CD8-positive, alpha-beta memory T cell (primary cell): ENCODE results near the gene MICB. TPM values are rescaled to one million over a fixed set of nuclear protein-coding genes. Genes with fewer than 3 reads are reported as not detected.

Experiments
- CTCF ChIA-PET: fragments of 350-600 bp; sonication (Branson Sonifier 250); formaldehyde crosslinking; loops from one replicate; lab custom pipeline; 2021; ENCODE audit warnings: antibody characterized with exemption; lab: Charles Lee
- POLR2A ChIA-PET: fragments of 350-600 bp; sonication (Branson Sonifier 250); formaldehyde crosslinking; loops from one replicate; lab custom pipeline; 2021; ENCODE audit warnings: antibody characterized with exemption; lab: Charles Lee
- DNase-seq, 5 donors: peaks; one replicate each; pipeline versions ENCODE4 v3.0.0 to v3.0.0-alpha.2; 2020 to 2022; ENCODE audit warnings: mixed read lengths in 1 of 5
- H3K27ac ChIP-seq: one replicate; pipeline ENCODE4 v1.7.0; 2013; ENCODE audit warnings: low read depth, mild to moderate bottlenecking, low read length, moderate library complexity
- H3K27me3 ChIP-seq: 2 replicates; pipeline ENCODE4 v1.7.0; 2013; ENCODE audit warnings: low read length, mild to moderate bottlenecking; ENCODE audit not compliant: insufficient read depth, poor library complexity, severe bottlenecking
- H3K36me3 ChIP-seq: 2 replicates; pipeline ENCODE4 v1.7.0; 2013; ENCODE audit warnings: mild to moderate bottlenecking, low read length, moderate library complexity; ENCODE audit not compliant: insufficient read depth
- H3K4me1 ChIP-seq: 2 replicates; pipeline ENCODE4 v1.7.0; 2013; ENCODE audit warnings: mild to moderate bottlenecking, low read length, moderate library complexity; ENCODE audit not compliant: insufficient read depth
- H3K4me3 ChIP-seq: 2 replicates; pipeline ENCODE4 v1.7.0; 2013; ENCODE audit warnings: mild to moderate bottlenecking, low read length
- H3K9me3 ChIP-seq: 2 replicates; pipeline ENCODE4 v1.7.0; 2013; ENCODE audit warnings: mild to moderate bottlenecking, low read length
- H3K27ac Mint-ChIP-seq, 8 donors: one replicate each; pipeline ENCODE4 v1.8.0; 2020 to 2021; ENCODE audit warnings: mixed read lengths in 8 of 8, mild to moderate bottlenecking in 6 of 8, inconsistent platforms in 3 of 8, moderate library complexity in 3 of 8
- H3K27me3 Mint-ChIP-seq, 2 donors: one replicate each; pipeline ENCODE4 v1.8.0; 2020 to 2021; ENCODE audit warnings: mixed read lengths in 2 of 2, mild to moderate bottlenecking in 1 of 2, moderate library complexity in 1 of 2
- H3K36me3 Mint-ChIP-seq, 3 donors: one replicate each; pipeline ENCODE4 v1.8.0; 2020 to 2021; ENCODE audit warnings: mixed read lengths in 3 of 3, inconsistent platforms in 1 of 3, mild to moderate bottlenecking in 1 of 3
- H3K4me1 Mint-ChIP-seq, 3 donors: one replicate each; pipeline ENCODE4 v1.8.0; 2020 to 2021; ENCODE audit warnings: mixed read lengths in 3 of 3, inconsistent platforms in 1 of 3, mild to moderate bottlenecking in 1 of 3
- H3K4me3 Mint-ChIP-seq, 7 donors: one replicate each; pipeline ENCODE4 v1.8.0; 2020 to 2021; ENCODE audit warnings: mixed read lengths in 7 of 7, mild to moderate bottlenecking in 6 of 7, moderate library complexity in 4 of 7, inconsistent platforms in 2 of 7
- H3K9me3 Mint-ChIP-seq, 5 donors: one replicate each; pipeline ENCODE4 v1.8.0; 2020 to 2022; ENCODE audit warnings: mixed read lengths in 5 of 5, mild to moderate bottlenecking in 3 of 5, moderate library complexity in 2 of 5, inconsistent platforms in 1 of 5
- polyA plus RNA-seq: library from polyadenylated mRNA; unstranded; fragments of 300-500 nt; fragmentation: Illumina TruSeq; gene quantifications from one replicate; pipeline ENCODE4 v1.2.3, GENCODE V29; 2021
- total RNA-seq, 2 experiments: library from RNA; stranded (reverse); gene quantifications; one replicate each; pipeline ENCODE4 v1.2.3, GENCODE V29; 2021

MICB gene
- total and polyA plus RNA-seq, 3 experiments from 2014 or later: 12.0 to 22.3 (median 21.9) TPM

GRCh38 chr6:31462964-31463870 is 34.7 kb upstream of the MICB start:
- Mint-ChIP-seq H3K36me3 (peaks cover 15 to 55% (median 22%) of the 10 kb centered on the region in 3 donors), H3K4me1 (peaks cover 64 to 70% (median 69%) of the 10 kb centered on the region in 3 donors), H3K27me3 (no peaks in the 10 kb centered on the region), H3K27ac (peak overlapping the region; percentile 97 to 100 (median 100)), H3K9me3 (no peaks in the 10 kb centered on the region), H3K4me3 (peak overlapping the region; percentile 99 to 100 (median 99))
- Histone ChIP-seq H3K9me3 (no peaks in the 10 kb centered on the region), H3K4me1 (peaks cover 53% of the 10 kb centered on the region), H3K27me3 (no peaks in the 10 kb centered on the region), H3K4me3 (peak overlapping the region; percentile 92), H3K27ac (peak overlapping the region; percentile 96), H3K36me3 (no peaks in the 10 kb centered on the region)
- ChIA-PET POLR2A (interaction anchor here (0.5 to 1.1 kb wide), 8 partner anchors 17 to 1381 kb away, joined by 3 to 5 read pairs (median 3); partner anchors contain the start of gene DDX39B), CTCF (interaction anchor here (0.7 to 2.3 kb wide), 4 partner anchors 11 to 1375 kb away, joined by 3 to 8 read pairs (median 3); partner anchors contain the start of gene TAP2)
- DNase-seq: peak; percentile 87 to 95 (median 94)

GRCh38 chr6:31464252-31465184 is 33.4 kb upstream of the MICB start:
- Mint-ChIP-seq H3K4me3 (peak overlapping the region; percentile 99 to 100 (median 99)), H3K27me3 (peaks cover 0 to 1% of the 10 kb centered on the region in 2 donors), H3K9me3 (no peaks in the 10 kb centered on the region), H3K4me1 (peaks cover 75 to 84% (median 82%) of the 10 kb centered on the region in 3 donors), H3K36me3 (peaks cover 15 to 66% (median 27%) of the 10 kb centered on the region in 3 donors), H3K27ac (peak overlapping the region; percentile 97 to 100 (median 100))
- peak in 2 of 5 donors; percentile 13 to 33 for DNase-seq
- ChIA-PET CTCF (no interaction called here), POLR2A (no interaction called here)
- H3K27me3 ChIP-seq: no peaks in the 10 kb centered on the region
- no peaks in the 10 kb centered on the region for H3K9me3 ChIP-seq
- H3K36me3 ChIP-seq: no peaks in the 10 kb centered on the region
- H3K4me1 ChIP-seq: peaks cover 66% of the 10 kb centered on the region
- peak overlapping the region; percentile 96 for H3K27ac ChIP-seq
- peak overlapping the region; percentile 92 for H3K4me3 ChIP-seq

GRCh38 chr6:31465185-31465536 is 32.8 kb upstream of the MICB start:
- Histone ChIP-seq H3K27ac (no peak overlapping the region), H3K4me1 (peaks cover 72% of the 10 kb centered on the region), H3K4me3 (peak overlapping the region; percentile 92), H3K27me3 (no peaks in the 10 kb centered on the region), H3K36me3 (no peaks in the 10 kb centered on the region), H3K9me3 (no peaks in the 10 kb centered on the region)
- Mint-ChIP-seq H3K4me3 (peak overlapping the region; percentile 99 to 100 (median 99)), H3K27me3 (peaks cover 0 to 1% of the 10 kb centered on the region in 2 donors), H3K27ac (peak overlapping the region; percentile 69 to 100 (median 100)), H3K36me3 (peaks cover 15 to 70% (median 27%) of the 10 kb centered on the region in 3 donors), H3K9me3 (no peaks in the 10 kb centered on the region), H3K4me1 (peaks cover 81 to 90% (median 88%) of the 10 kb centered on the region in 3 donors)
- ChIA-PET POLR2A (no interaction called here), CTCF (no interaction called here)
- DNase-seq: no peak

DNA sequence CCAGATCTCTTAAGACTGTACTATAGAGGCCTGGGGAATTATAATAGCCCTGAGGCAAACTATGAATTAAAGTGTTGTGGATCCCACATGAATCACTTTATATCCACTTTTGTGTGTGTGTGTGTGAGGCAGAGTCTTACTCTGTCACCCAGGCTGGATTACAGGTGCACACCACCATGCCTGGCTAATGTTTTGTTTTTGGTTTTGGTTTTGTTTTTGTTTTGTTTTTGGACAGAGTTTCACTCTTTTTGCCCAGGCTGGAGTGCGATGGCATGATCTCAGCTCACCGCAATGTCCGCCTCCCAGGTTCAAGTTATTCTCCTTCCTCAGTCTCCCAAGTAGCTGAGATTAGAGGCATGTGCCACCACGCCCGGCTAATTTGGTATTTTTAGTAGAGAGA is 32.2 kb upstream of the MICB start:
- Histone ChIP-seq H3K27me3 (no peaks in the 10 kb centered on the region), H3K4me3 (peak overlapping the region; percentile 92), H3K27ac (no peak overlapping the region), H3K4me1 (peaks cover 78% of the 10 kb centered on the region), H3K36me3 (no peaks in the 10 kb centered on the region), H3K9me3 (no peaks in the 10 kb centered on the region)
- peaks cover 86 to 94% (median 93%) of the 10 kb centered on the region in 3 donors for H3K4me1 Mint-ChIP-seq
- DNase-seq: peak in 1 of 5 donors; percentile 14
- peaks cover 0 to 1% of the 10 kb centered on the region in 2 donors for H3K27me3 Mint-ChIP-seq
- CTCF ChIA-PET: no interaction called here
- no peaks in the 10 kb centered on the region for H3K9me3 Mint-ChIP-seq
- peak overlapping the region; percentile 80 to 100 (median 100) for H3K27ac Mint-ChIP-seq
- H3K4me3 Mint-ChIP-seq: peak overlapping the region; percentile 99 to 100 (median 99)
- POLR2A ChIA-PET: no interaction called here
- H3K36me3 Mint-ChIP-seq: peaks cover 15 to 75% (median 30%) of the 10 kb centered on the region in 3 donors

DNA sequence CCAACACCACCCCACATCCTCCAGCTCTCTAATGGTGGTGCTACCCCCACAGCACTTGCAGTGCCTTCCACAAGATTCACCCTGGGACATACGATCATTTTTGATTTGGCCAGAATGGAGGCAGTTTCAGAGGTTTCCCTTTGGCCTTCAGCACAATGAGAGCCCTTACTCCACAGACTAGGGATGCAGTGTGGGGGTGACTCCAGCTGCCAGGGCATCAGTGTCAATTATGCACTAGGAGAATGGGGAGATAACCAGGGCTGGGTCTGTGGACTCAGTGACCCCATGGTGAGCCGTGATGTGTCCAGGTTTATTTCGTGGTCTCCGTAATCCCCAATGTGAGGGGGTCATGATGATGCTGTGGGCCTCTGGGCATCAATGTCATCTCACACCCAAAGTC is 31.5 kb upstream of the MICB start:
- H3K36me3 Mint-ChIP-seq: peaks cover 15 to 82% (median 30%) of the 10 kb centered on the region in 3 donors
- POLR2A ChIA-PET: no interaction called here

DNA sequence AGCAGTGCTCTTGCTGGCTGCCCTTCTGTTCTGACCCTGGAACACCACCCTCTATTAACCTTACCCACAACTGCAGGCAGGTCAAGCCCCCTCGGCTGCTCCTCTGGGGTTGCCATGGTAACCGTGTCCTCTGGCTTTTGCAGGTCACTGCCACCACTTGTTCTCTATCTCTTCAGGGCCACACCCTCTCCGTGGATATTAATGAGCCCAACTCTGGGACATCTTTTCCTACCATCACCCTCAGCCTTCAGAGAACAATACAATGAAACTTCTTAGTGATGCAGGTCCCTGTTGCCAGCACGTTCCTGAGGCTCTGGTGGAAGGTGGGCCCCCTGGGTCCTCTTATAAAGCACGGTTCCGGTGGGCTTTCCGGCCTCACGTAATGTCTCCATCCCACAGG is 30.8 kb upstream of the MICB start:
- ChIA-PET CTCF (no interaction called here), POLR2A (no interaction called here)
- Histone ChIP-seq H3K4me3 (no peak overlapping the region), H3K4me1 (peaks cover 82% of the 10 kb centered on the region), H3K36me3 (no peaks in the 10 kb centered on the region), H3K27ac (no peak overlapping the region), H3K27me3 (no peaks in the 10 kb centered on the region), H3K9me3 (no peaks in the 10 kb centered on the region)
- H3K9me3 Mint-ChIP-seq: no peaks in the 10 kb centered on the region
- DNase-seq: no peak
- peaks cover 15 to 89% (median 30%) of the 10 kb centered on the region in 3 donors for H3K36me3 Mint-ChIP-seq
- peak overlapping the region; percentile 80 to 100 (median 98) for H3K27ac Mint-ChIP-seq
- H3K27me3 Mint-ChIP-seq: peaks cover 0 to 1% of the 10 kb centered on the region in 2 donors
- peak overlapping the region; percentile 99 to 100 (median 99) for H3K4me3 Mint-ChIP-seq
- peaks cover 90 to 94% (median 94%) of the 10 kb centered on the region in 3 donors for H3K4me1 Mint-ChIP-seq

More for the DNA sequence above, 31.5 kb upstream of the MICB start:
- H3K4me1 Mint-ChIP-seq: peaks cover 89 to 94% (median 94%) of the 10 kb centered on the region in 3 donors
- H3K27me3 ChIP-seq: no peaks in the 10 kb centered on the region
- H3K4me1 ChIP-seq: peaks cover 85% of the 10 kb centered on the region
- peak overlapping the region; percentile 28 for H3K4me3 ChIP-seq
- peak overlapping the region; percentile 80 to 100 (median 98) for H3K27ac Mint-ChIP-seq
- H3K9me3 Mint-ChIP-seq: no peaks in the 10 kb centered on the region
- H3K27ac ChIP-seq: no peak overlapping the region
- H3K4me3 Mint-ChIP-seq: peak overlapping the region; percentile 99 to 100 (median 99)
- H3K36me3 ChIP-seq: no peaks in the 10 kb centered on the region
- DNase-seq: no peak
- no peaks in the 10 kb centered on the region for H3K9me3 ChIP-seq
- CTCF ChIA-PET: no interaction called here
- H3K27me3 Mint-ChIP-seq: peaks cover 0 to 1% of the 10 kb centered on the region in 2 donors

- no peak for DNase-seq
- Mint-ChIP-seq H3K27me3 (peaks cover 0 to 1% of the 10 kb centered on the region in 2 donors), H3K27ac (peak overlapping the region in 7 of 8 donors; percentile 56 to 100 (median 79)), H3K4me3 (peak overlapping the region; percentile 57 to 100 (median 99)), H3K4me1 (peaks cover 89 to 96% (median 95%) of the 10 kb centered on the region in 3 donors), H3K9me3 (no peaks in the 10 kb centered on the region), H3K36me3 (peaks cover 15 to 91% (median 27%) of the 10 kb centered on the region in 3 donors)
- peaks cover 84% of the 10 kb centered on the region for H3K4me1 ChIP-seq
- no peaks in the 10 kb centered on the region for H3K36me3 ChIP-seq
- ChIA-PET CTCF (interaction anchor here (2.1 kb wide), 1 partner anchor 26 kb away, joined by 4 read pairs; no protein-coding TSS in a partner anchor), POLR2A (interaction anchor here (1.0 kb wide), 1 partner anchor 73 kb away, joined by 3 read pairs; no protein-coding TSS in a partner anchor)
- H3K27me3 ChIP-seq: no peaks in the 10 kb centered on the region
- H3K4me3 ChIP-seq: no peak overlapping the region
- H3K27ac ChIP-seq: no peak overlapping the region
- H3K9me3 ChIP-seq: no peaks in the 10 kb centered on the region
These were observed 29.6 kb upstream of the MICB start for GRCh38 chr6:31468311-31468710.
